NCI-H460 (cell line): ENCODE measurements around the gene PPP1R3F. TPM values are rescaled to one million over a fixed set of nuclear protein-coding genes. Genes with fewer than 3 reads are reported as not detected.
"Not testable (repeated sequence)": the region's sequence is repeated elsewhere in the genome, so short reads cannot be mapped to it uniquely, and the experiment has no call there.

ENCODE experiments used
- DNase-seq: peaks from one replicate; pipeline ENCODE4 v3.0.0-alpha.2; 2016; ENCODE audit warnings: low read depth; ENCODE audit errors: extremely low read depth
- total RNA-seq: library from RNA; depleted of rRNA; stranded (reverse); fragments of >200 nt; shearing (Covaris generic); gene quantifications from 2 replicates; pipeline ENCODE4 v1.2.3, GENCODE V29; 2014

PPP1R3F gene
- total RNA-seq, 1 experiment from 2014 or later: 7.9 TPM

GRCh38 chrX:49271341-49271740 lies 1.7 kb downstream of the PPP1R3F start:
- DNase-seq: no peak

GRCh38 chrX:49272421-49272820 lies 2.8 kb downstream of the PPP1R3F start:
- no peak for DNase-seq

GRCh38 chrX:49273181-49273727 lies 3.7 kb downstream of the PPP1R3F start:
- no peak for DNase-seq

GRCh38 chrX:49276207-49276606 lies 6.6 kb downstream of the PPP1R3F start:
- no peak for DNase-seq

- DNase-seq: no peak
These were observed 7.3 kb downstream of the PPP1R3F start for GRCh38 chrX:49276671-49277534.

- DNase-seq: no peak
These were observed 7.9 kb downstream of the PPP1R3F start for GRCh38 chrX:49277535-49277830.

- no peak for DNase-seq
These were observed 8.5 kb downstream of the PPP1R3F start for GRCh38 chrX:49278081-49278480.

GRCh38 chrX:49282647-49283011 lies 13.0 kb downstream of the PPP1R3F start:
- peak; percentile 26 for DNase-seq

- DNase-seq: no peak
These were observed 14.6 kb downstream of the PPP1R3F start for GRCh38 chrX:49284212-49284611.

- no peak for DNase-seq
These were observed 16.5 kb downstream of the PPP1R3F start for GRCh38 chrX:49286136-49286535.

- DNase-seq: no peak
These were observed 17.0 kb downstream of the PPP1R3F start for GRCh38 chrX:49286581-49286980.

- no peak for DNase-seq
These were observed 18.1 kb downstream of the PPP1R3F start for GRCh38 chrX:49287665-49288064.

GRCh38 chrX:49290215-49290614 lies 20.6 kb downstream of the PPP1R3F start:
- no peak for DNase-seq

GRCh38 chrX:49291615-49292337 lies 22.2 kb downstream of the PPP1R3F start:
- peak; percentile 58 for DNase-seq

- no peak for DNase-seq
These were observed 23.1 kb downstream of the PPP1R3F start for GRCh38 chrX:49292400-49293362.

GRCh38 chrX:49299293-49299692 lies 29.7 kb downstream of the PPP1R3F start:
- DNase-seq: not testable (repeated sequence)

GRCh38 chrX:49300703-49301102 lies 31.1 kb downstream of the PPP1R3F start:
- no peak for DNase-seq

- no peak for DNase-seq
These were observed 33.8 kb downstream of the PPP1R3F start, which contains the start of gene GAGE10 for GRCh38 chrX:49303346-49303745. Gene GAGE10 (plus strand): TSS chrX:49303646. CDS start chrX:49304860, 1,214 bp downstream.

- not testable (repeated sequence) for DNase-seq
These were observed 38.2 kb downstream of the PPP1R3F start for GRCh38 chrX:49307775-49308174.

GRCh38 chrX:49308604-49309269 lies 39.1 kb downstream of the PPP1R3F start:
- DNase-seq: no peak
